Stimulated activated CD8-positive, alpha-beta memory T cell treated with anti-CD3 and anti-CD28 coated beads, Interleukin-12 subunit alpha, Interleukin-12 subunit beta, amount 100 ng/mL, for 4 hours (primary cell): ENCODE measurements around the gene ZGLP1.
"Not testable (repeated sequence)": the region's sequence is repeated elsewhere in the genome, so short reads cannot be mapped to it uniquely, and the experiment has no call there.

Experiments used
- DNase-seq: peaks from one replicate; pipeline ENCODE4 v3.0.0-alpha.2; 2020; ENCODE audit warnings: low read depth

ZGLP1 gene

DNA sequence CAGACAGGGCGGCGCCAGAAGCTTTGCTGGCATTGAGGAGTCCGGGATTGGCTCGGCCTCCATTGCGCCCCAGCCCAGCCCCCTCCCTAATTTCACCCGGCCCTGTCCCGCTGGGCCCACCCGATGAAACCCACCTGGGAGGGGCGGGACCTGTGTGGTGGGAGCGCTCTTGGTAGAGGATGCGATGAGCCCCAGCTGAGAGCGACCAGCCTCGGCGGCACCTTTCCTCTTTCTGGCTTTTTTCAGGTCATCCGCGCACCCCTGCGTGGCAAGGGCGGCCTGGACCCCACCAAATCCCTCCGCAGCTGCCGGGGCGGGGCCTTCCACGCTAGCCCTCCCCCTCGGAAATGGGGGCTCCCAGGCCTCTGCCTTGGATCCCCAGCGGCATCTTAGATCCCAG lies at the start of gene ZGLP1:
Gene ZGLP1 (minus strand): TSS at position 393 of the 400 bp plus-strand sequence.
- no peak for DNase-seq

DNA sequence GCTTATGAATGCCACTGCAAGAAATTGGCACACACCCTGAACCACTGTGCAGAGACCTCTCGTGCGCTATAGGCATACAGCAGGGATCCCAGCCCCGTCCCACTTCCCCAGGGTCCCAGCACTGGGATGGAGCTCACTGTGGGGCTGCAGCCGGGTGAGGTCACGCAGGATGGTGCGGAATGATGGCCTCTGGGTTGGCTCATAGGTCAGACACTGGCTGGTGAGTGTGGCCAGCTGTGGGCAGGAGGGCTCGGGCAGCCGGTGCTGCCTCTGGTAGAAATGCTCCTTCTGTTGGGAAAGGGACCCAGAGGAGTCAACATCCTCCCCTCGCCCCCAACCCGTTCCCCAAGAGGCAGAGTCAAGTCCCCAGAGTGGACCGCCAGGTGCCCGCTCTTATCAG lies 46.8 kb upstream of the ZGLP1 start:
- DNase-seq = no peak

DNA sequence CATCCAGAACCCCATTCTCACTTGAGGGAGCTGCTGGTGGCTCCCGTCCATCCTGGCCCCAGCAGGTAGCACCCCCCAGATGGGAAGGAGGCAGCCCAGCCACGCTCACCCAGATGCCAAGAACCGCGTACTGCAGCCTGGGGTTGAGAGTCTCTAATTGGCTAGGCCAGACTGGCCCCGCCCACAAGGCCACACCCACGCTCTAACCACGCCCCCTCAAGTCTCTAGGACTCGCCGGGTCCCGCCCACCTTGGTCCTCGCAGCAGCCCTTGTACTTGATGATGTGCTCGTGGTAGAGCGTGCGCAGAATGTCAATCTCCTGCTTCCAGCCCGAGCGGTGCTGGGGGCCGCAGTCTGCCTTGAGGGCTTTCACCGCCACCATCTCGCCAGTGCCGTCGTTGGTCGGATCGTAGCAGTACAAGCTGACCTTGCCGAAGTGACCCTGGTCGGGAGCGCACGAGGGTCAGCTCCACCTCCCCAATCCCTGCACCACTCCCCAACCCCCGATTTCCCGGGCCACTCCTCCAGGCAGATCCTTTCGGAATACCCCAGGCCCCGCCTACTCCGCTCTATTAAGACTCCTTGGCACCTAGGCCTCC lies 44.3 kb upstream of the ZGLP1 start:
- no peak for DNase-seq

DNA sequence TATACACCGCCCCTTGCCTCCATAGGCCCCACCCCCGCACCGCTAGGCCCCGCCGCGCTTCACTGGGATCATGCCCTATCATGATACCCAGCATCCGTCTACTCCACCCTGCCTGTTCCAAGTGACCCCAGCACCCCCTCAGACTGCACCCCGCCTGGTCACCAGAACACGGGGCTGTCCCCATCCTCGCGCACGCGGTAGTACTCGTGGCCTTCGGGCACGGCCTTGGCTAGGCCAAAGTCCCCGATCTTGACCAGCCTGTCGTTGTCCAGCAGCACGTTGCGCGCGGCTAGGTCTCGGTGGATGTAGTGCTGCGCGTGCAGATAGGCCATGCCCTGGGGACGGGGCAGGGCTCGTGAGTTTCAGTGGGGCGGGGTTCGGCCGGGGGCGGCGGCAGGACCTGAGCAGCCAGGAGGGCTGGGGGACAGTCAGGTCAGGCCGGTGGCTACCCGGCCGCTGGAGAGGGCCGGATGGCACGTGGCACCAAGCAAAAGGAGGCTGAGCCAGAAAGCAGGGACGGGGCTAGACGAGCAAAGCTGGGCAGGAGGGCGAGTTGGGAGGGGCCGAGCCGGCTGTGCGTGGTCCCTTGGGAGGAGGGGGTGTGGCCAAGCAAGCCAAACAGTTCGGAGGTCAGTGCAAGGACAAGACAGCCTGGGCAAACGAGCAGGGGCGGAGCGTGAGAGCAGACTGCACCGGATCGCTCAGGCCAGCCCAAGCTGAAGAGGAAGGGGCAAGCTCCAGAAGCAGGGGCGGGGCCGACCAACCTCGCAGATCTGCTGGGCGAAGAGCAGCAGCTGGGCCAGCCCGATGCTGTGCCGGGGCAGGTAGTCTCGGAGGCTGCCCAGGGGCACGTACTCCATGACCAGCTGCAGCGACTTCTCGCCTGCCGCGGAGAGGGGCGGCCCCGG lies 43.4 kb upstream of the ZGLP1 start:
- DNase-seq = no peak

DNA sequence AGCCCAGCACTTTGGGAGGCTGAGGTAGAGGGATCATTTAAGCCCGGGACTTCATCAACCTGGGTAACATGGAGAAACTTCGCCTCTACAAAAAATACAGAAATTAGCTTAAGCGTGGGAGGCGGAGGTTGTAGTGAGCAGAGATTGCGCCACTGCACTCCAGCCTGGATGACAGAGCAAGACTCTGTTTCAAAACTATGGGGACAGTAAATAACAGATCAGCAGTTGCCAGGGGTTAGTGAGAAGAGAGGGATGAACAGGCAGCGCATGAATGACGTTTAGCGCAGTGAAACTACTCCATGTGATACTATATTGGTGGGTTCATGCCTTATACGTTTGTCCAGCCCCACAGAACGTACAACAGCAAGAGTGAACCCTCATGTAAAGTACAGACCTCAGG lies 36.9 kb upstream of the ZGLP1 start:
- DNase-seq = no peak

DNA sequence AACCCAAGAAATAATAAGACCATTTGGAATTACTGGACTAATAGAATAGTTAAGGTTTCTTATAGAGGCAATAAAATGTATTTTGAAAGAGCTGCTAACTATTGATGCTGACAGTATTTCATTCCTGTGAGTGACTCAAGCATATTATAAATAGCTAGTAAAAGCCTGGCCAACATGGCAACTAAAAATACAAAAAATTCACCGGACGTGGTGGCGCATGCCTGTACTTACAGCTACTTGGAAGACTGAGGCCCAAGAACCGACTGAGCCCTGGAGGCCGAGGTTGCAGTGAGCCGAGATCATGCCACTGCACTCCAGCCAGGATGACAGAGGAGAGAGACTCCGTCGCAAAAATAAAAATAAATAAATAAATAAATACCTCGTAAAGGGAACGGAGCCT lies 35.2 kb upstream of the ZGLP1 start:
- no peak for DNase-seq

DNA sequence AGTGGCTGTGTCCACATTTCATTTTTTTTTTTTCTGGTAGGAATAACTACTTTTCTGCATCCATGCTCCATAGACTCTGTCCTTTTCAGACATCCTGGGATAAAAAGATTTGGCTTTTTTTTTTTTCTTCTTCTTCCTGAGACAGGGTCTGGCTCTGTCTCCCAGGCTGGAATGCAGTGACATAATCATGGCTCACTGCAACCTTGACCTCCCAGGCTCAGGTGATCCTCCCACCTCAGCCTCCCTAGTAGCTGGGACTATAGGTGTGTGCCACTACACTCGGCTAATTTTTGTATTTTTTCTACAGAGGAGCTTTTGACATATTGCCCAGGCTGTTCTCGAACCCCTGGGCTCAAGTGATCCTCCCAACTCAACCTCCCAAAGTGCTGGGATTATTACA lies 33.9 kb upstream of the ZGLP1 start:
- no peak for DNase-seq

DNA sequence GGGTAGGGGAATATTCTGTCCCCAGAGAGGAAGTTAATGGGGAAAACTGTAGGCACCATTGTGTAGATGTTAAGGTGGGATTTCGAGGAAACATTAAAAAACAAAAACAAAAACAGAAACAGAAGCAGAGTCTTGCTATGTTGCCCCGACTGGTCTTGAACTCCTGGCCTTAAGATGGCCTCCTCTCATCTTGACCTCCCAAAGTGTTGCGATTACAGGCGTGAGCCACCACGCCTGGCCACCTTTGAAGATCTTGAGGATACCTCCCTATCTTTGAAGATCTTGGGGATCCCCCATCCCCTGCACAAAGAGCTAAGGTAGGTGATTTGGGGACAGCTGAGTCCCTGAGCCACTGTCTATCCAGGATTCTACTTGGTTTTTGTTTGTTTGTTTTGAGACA lies 30.4 kb upstream of the ZGLP1 start:
- no peak for DNase-seq

DNA sequence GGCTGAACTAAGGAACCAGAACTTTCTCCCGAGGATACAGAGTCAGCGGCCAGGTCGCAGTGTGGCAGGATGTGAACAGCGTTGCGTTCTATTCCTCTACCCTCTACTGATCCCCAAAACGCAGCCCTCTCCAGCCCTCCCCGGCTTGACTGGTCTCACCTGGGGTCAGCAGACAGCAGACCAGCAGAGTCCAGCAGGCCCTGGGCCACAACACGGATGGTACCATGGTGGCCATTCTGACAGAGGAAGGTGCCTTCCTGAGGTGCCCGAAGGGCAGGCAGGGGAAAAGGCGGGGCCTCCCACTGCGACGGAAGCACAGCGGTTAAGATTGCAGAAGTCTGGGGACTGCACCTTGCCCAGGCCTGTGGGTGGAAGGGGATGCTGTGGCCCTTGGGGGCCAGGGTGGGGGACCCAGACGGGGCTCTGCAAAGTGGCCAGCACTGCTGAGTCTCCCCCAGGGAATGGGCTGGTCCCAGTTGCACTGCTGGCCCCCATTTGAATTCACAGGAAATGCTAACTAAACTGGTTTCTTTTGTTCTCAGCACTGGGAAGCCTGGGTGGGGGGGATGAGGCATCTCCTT lies 29.9 kb upstream of the ZGLP1 start, which contains the start of gene ICAM3:
Gene ICAM3 (minus strand): TSS at position 245 of the 581 bp plus-strand sequence. CDS start 10 bp downstream, at position 235.
- DNase-seq = peak; percentile 44

DNA sequence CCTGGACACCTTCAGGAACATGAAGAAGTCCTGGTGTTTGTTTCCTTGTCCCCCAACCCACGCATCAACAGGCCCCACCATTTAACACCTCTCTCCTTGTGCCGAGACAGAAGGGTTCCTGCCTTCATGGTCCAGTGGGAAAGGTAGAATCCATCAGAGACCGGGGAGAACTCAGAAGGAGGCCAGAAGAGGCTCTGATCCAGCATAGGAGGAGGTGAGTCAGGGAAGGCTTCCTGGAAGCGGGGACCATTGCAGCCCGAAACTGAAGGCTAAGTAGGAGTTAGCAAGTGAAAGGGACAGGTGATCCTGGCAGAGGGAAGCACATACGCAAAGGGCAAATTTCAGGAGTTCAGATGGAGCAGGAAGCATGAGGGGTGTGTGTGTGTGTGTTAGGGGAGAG lies 29.3 kb upstream of the ZGLP1 start:
- no peak for DNase-seq

DNA sequence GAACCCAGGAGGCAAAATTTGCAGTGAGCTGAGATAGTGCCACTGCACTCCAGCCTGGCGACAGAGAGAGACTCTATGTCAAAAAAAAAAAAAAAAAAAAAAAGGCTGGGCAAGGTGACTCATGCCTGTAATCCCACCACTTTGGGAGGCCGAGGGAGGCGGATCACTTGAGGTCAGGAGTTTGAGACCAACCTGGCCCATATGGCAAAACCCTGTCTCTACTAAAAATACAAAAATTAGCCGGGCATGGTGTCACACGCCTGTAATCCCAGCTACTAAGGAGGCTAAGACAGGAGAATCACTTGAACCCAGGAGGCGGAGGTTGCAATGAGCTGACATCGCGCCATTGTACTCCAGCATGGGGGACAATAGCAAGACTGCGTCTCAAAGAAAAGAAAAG lies 27.1 kb upstream of the ZGLP1 start:
- DNase-seq = not testable (repeated sequence)

DNA sequence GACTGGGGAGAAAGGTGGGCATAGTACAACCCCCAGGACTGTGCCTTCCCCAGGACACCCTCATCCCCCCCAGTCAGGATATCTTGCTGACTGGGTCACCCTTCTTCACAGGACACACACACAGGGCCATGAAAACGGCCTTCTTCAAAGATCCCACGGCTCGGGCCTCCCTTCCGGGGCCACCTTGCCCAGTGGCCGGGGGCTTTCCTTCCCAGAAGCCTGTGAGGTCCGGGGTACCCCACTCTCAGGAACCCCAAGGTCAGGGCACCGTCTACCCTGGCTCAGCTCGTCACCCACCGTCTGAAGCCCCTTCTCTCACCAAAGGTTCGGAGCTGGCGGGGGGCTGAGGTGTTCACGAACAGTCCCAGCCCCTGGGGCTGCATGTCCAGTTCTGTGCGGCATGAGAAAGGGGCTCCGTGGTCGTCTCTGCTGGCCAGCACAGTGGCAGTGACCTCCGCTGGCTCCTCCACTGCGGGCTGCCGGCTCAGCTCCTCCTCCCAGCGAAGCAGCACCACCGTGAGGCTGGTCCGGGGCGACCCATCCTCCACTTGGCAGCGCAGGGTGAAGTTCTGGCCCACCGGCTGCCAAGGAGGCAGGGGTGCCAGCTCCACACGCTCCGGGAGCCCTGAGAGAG lies 25.9 kb upstream of the ZGLP1 start:
- DNase-seq = no peak

DNA sequence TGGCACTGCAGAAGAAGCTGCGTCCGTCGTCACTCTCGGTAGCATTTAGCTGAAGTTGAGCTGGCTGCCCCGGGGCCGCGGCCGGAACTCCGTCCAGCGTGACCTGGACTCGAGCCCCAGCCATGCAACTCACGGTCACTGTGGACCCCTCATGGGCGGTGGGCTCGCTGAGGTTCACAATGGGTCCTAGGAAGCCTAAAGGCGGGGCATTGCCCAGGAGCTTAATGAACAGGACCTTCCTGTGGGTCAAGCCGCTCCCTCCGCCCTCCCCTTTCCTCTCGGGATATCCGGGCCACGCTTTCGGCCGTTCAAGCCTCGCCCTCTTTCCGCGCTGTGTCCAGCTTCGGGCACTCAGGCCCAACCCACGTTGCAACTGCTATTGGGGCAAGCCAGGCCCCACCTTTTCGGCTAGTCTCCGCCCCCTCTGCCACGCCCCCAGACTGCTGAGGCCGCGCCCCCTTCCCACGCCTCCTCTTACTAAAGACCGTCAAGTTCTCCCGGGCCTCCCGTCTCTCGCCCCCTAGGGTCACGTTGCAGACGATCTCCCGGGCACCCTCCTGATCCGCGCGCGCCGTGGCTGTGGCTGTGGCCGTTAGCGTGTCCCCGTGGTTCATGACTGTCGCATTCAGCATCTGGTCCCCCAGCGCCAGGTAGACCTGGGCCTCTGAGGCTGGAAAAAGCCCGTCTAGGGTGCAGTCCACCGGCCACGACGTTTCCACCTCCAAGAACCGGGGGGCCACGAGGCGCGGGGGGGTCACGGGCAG lies 25.2 kb upstream of the ZGLP1 start:
- DNase-seq = no peak

DNA sequence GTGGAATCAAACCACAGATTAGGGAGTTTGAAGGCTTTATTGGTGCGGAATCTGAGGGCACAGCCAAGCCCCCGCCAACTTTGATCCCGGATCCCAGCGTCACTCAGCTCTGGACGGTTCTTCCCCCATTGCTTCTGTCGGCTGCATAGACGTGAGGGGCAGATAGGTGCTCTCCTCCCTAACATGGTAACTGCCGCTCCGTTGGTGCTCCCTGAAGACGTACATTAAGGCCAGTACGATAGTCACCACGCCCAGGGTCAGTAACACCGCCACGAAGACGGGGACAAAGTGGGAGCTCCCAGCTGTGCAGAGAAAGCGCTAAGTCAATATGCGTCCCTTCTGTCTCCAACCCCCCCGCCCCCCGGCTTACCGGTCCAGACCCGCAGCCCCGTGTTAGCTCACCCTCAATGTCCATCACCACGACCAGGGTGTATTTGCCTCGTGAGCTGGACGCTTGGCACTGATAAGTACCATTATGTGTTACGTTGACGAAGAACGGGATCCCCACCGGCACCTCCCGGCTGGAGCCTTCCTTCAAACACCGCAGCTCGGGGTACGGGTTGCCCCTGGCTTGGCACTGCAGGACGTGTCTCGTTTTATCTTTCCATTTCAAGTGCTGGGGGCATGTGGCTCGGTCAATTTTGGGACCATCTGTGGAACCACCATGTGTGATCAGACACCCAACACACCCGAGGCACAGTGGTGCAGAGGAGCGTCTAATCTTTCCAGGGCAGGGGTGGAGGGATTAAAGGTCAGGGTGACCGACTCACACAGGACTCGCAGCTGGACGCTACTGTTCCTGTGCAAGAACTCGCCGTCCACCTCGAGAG lies 24.4 kb upstream of the ZGLP1 start:
- DNase-seq = no peak

DNA sequence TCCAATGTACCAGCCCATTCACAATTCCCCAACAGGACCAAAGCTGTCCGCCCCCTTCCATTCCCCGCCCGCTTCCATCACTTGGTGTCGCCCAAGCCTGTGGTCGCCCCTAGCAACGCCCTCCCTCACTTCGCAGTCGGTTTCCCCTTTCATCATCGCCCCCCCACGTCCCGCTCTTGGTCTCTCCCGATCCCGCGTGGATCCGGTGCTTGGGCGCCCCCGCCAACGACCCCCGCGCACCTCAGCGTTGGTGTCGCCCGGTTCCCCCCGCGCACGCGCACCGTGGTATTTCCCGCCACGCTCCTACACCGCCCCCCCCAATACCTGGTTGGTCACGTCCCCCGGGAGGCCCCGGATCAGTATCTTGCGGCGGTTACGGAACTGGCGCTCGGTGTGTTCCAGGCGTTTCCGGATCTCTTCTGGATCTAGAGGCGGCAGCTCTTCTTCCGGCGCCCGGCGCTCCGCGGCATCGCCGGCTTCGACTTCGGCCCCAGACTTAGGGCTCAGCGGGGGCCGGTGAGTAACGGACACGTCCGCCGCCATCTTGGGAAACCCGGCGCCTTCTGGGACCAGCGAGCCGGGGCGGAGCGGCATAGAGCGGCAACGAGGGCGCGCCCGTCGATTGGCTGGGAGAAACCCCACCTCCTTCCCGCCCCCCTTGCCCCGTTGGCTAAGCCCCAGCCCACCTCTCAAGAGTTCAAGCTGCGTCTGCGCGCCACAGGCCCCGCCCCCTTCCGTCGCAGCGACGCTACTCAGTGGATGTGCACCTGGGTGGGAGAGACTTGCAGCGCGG lies 23.5 kb upstream of the ZGLP1 start, which contains the start of gene RAVER1:
Gene RAVER1 (minus strand): TSS at position 565 of the 793 bp plus-strand sequence. CDS start 22 bp downstream, at position 543.
- DNase-seq = peak; percentile 97

DNA sequence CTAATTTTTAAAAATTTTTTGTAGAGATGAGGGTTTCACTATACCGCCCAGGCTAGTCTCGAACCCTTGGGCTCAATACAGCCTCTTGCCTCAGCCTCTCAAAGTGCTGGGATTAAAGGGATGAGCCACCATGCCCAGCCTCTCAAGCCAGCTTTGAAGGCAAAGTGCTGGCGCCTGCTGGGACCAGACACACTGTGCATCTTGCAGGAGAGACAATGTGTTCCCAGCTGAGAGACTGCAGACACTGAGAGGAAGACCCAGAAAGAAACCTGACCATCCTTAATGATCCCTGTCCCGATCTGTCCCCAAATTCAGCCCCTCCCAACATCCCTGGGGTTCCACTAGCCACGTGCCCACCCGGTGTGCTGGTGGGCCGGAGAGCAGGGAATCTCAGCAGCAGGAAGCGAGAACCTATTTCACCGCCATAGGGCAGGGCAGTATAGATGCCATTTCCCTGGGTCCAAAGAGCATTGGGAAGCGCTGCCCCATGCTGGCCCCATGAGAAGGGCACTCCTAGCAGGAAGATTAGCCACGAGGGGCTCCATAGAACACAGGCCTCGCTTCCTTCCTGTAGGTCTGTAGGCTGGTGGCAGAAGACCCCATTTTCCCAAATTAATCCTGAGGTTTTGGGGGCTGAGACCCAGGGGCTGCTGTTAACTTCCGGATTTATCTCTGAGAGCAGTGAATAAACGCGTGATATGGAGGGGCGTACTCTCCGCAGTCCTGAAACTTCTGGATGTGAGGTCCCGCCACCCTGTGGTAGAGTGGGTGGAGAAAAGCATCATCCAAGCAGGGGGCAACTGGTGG lies 22.7 kb upstream of the ZGLP1 start:
- no peak for DNase-seq

DNA sequence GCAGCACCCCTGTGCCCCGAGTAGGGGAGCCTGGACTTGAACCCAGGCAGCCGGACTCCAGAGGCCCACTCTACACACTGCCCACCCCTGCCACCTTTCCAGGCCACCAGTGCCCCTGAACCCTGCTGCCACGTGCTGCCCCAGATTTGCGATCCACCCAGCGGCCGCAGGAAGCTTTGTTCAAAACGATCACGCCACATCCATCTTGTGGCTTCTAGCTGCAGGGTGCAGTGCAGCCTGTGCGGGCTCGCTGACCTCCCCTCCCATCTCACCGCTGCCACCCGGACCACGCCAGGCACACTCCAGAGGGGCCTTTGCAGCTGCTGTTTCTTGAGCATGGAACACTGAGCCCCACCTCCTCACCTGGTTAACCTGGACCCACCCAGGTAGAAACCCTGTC lies 19.9 kb upstream of the ZGLP1 start:
- no peak for DNase-seq

DNA sequence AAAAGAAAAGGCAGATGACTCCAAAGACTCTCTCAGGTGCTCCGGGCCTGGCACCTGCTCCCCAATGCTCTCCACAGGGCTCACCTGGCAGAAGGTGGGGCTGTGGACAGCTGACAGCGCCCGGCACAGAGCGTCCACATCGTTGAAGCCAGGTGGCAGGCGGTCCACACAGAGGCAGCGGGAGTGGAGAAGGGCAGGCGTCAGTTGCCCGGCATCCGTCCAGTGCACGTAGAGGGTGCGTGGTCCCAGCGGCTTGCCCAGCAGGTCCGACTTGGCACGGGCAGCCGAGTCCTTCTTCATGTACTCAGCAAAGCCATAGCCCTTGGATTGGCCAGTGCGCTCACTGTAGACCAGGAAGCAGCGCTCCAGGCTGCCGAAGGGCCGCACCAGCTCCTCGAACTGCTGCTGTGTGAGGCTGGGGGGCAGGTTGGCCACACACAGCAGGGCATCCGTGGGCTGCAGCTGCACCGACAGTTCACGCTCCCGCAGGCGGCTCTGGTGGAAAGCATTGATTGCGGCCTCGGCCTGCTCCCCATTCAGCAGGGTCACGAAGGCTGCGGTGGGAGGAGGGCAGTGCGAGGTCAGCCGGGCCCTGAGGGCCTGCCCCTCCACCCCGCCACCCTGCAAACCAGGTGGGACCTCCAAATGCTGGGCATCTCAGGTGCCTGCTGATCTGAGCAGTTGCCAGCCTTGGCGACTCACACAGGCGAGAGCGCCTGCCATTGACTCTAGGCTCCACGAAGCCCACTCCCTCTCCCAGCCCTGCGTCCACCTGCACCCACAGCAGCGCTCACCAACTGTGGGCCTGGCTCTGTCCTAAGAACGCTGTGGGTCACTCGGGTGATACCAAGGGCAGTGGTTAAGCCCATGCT lies 19.2 kb upstream of the ZGLP1 start:
- DNase-seq = no peak
